ENCODE data around the gene SMIM8.

DNA sequence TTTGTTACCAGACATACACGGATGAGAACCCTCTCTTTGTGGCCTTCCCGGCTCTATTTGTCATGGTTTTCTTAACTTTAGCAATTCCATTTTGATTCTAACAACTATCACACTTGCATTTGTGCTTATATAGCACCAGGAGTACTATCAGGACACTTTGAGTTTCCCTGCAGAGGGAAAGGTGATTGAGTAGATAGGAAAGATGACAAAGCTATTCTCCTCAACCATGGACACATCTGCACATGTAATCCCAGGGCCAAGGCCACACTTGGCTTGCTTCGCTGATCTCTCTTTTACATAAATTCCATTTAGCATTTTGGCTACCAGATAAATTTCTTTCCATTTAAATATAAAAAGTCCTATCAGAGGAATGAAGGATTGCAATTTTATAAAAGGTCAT is 62.1 kb downstream of the SMIM8 start:
- TF ChIP-seq, protein P1, sequence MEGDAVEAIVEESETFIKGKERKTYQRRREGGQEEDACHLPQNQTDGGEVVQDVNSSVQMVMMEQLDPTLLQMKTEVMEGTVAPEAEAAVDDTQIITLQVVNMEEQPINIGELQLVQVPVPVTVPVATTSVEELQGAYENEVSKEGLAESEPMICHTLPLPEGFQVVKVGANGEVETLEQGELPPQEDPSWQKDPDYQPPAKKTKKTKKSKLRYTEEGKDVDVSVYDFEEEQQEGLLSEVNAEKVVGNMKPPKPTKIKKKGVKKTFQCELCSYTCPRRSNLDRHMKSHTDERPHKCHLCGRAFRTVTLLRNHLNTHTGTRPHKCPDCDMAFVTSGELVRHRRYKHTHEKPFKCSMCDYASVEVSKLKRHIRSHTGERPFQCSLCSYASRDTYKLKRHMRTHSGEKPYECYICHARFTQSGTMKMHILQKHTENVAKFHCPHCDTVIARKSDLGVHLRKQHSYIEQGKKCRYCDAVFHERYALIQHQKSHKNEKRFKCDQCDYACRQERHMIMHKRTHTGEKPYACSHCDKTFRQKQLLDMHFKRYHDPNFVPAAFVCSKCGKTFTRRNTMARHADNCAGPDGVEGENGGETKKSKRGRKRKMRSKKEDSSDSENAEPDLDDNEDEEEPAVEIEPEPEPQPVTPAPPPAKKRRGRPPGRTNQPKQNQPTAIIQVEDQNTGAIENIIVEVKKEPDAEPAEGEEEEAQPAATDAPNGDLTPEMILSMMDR (IDR thresholded peaks at IDR 0.05), result no peak
- TF ChIP-seq POLR2AphosphoS5 (IDR thresholded peaks at IDR 0.05; ENCODE audit: insufficient read depth in 1 of 2, low read depth in 1 of 2) (no peak), POLR2A (IDR thresholded peaks at IDR 0.05) (no peak)
